ENCODE measurements around the gene ROR1. TPM values are rescaled to one million over a fixed set of nuclear protein-coding genes. Genes with fewer than 3 reads are reported as not detected.

ROR1 gene
- total and polyA plus RNA-seq, 2 of the 4 experiments (the other 2 are of a cell fraction), result 4.4 to 10.0 TPM

GRCh38 chr1:63984930-63985290 is 211.1 kb downstream of the ROR1 start:
- Histone ChIP-seq H4K91ac (ENCODE audit: insufficient read depth, low read depth, low read length) (no peak overlapping the region), H2AK5ac (ENCODE audit: low read depth, low read length) (no peak overlapping the region), H3K27me3 (ENCODE audit: control insufficient read depth, insufficient read depth, low read length) (no peaks in the 10 kb centered on the region), H3K27ac (ENCODE audit: insufficient read depth, low read length) (no peak overlapping the region), H3K36me3 (ENCODE audit: control insufficient read depth, insufficient read depth, low read length) (no peaks in the 10 kb centered on the region), H3K9me3 (ENCODE audit: control insufficient read depth, insufficient read depth, low read length) (no peaks in the 10 kb centered on the region), H3K9ac (ENCODE audit: low read depth, low read length) (no peak overlapping the region), H3K9me1 (ENCODE audit: insufficient read depth, low read length) (no peaks in the 10 kb centered on the region), H4K8ac (ENCODE audit: low read depth in 2 of 2, low read length in 2 of 2) (no peak overlapping the region), H2BK15ac (ENCODE audit: low read depth, low read length) (no peak overlapping the region), H2AFZ (replicated peaks; ENCODE audit: low read length, poor library complexity) (no peak overlapping the region), H3K23ac (ENCODE audit: low read depth, low read length) (no peak overlapping the region), H2BK5ac (ENCODE audit: low read depth, low read length, poor library complexity, severe bottlenecking) (no peak overlapping the region), H3K4me3 (ENCODE audit: insufficient read depth, low read depth, low read length) (no peak overlapping the region), H2AK9ac (replicated peaks; ENCODE audit: low read depth, low read length, poor library complexity) (no peak overlapping the region), H4K20me1 (ENCODE audit: insufficient read depth, low read length) (no peaks in the 10 kb centered on the region), H3K79me1 (ENCODE audit: low read depth in 1 of 2, low read length in 2 of 2) (no peaks in the 10 kb centered on the region), H2BK120ac (ENCODE audit: low read depth, low read length) (no peak overlapping the region), H4K5ac (ENCODE audit: low read depth, low read length) (no peak overlapping the region), H3K4me2 (ENCODE audit: low read depth, low read length) (no peak overlapping the region), H3K14ac (replicated peaks; ENCODE audit: low read depth, low read length) (no peak overlapping the region), H3K18ac (ENCODE audit: low read depth, low read length) (no peak overlapping the region), H2BK20ac (ENCODE audit: low read depth, low read length) (no peak overlapping the region), H3K4me1 (ENCODE audit: control insufficient read depth, insufficient read depth, low read length) (peaks cover 5% of the 10 kb centered on the region), H3K56ac (ENCODE audit: extremely low read depth, insufficient read depth, low read length) (no peak overlapping the region), H3K4ac (ENCODE audit: low read depth, low read length) (no peak overlapping the region)
- CTCF ChIA-PET, result interaction anchor here (0.6 to 0.9 kb wide), 3 partner anchors 9 to 293 kb away, joined by 3 read pairs; no protein-coding TSS in a partner anchor
- in situ Hi-C loops (cut with MboI; ENCODE audit: low sequenced_read_pairs), result no loop called here
- ATAC-seq (ENCODE audit: low read depth) (no peak), DNase-seq (no peak)
- BruUV-seq (replicated peaks), result no TSS peak
- no peak for TF ChIP-seq RCOR1 (IDR thresholded peaks at IDR 0.05; ENCODE audit: insufficient replicate concordance, low read length)
- dilution Hi-C loops (cut with HindIII; ENCODE audit: low sequenced_read_pairs, unreplicated experiment), result no loop called here
- intact Hi-C loops (cut with micrococcal nuclease), result no loop called here
- POLR2A ChIA-PET (ENCODE audit: unreplicated experiment), result no interaction called here
- 100% methylated on average over 2 of the region's 5 CpGs; no CpG with 5 or more reads in 1 of the 2 experiments for WGBS, 2 experiments (ENCODE audit: extremely low coverage in 2 of 2, insufficient read length in 1 of 2)
